C4-2B (cell line): Measurements from ENCODE around the gene NUBPL.
"Not testable (repeated sequence)": the region's sequence is repeated elsewhere in the genome, so short reads cannot be mapped to it uniquely, and the experiment has no call there.

Experiments
- H3K27ac ChIP-seq: fragments of 450-650 bp; 2 replicates; pipeline ENCODE4 v1.5.1; 2017
- ZFX ChIP-seq: fragments of 450-650 bp; IDR thresholded peaks from 2 replicates; pipeline ENCODE4 v1.6.1; 2017
- TF ChIP-seq, protein P1 (sequence below): fragments of 450-650 bp; conservative IDR thresholded peaks from 2 replicates; pipeline ENCODE4 v1.5.1; 2017; ENCODE audit warnings: mild to moderate bottlenecking

NUBPL gene

DNA sequence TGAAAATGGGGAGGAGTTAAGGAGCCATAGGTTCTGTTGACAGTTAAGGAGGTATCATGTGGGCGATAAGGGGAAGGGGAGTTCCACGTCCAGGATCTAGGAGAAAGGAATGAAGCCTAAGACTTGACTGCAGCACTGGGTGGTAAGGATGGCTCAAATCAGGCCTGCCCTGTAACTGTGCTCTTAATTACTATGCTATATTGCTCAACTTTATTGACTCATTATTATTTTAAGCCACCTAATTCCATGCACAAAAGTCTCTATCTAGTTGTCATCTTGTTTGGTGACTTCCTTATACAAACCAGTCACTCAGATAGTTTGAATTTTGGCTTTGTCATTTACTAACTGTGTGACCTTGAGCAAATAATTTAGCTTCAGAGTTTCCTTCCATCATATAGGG is 273.8 kb downstream of the NUBPL start:
- TF ChIP-seq, protein P1, sequence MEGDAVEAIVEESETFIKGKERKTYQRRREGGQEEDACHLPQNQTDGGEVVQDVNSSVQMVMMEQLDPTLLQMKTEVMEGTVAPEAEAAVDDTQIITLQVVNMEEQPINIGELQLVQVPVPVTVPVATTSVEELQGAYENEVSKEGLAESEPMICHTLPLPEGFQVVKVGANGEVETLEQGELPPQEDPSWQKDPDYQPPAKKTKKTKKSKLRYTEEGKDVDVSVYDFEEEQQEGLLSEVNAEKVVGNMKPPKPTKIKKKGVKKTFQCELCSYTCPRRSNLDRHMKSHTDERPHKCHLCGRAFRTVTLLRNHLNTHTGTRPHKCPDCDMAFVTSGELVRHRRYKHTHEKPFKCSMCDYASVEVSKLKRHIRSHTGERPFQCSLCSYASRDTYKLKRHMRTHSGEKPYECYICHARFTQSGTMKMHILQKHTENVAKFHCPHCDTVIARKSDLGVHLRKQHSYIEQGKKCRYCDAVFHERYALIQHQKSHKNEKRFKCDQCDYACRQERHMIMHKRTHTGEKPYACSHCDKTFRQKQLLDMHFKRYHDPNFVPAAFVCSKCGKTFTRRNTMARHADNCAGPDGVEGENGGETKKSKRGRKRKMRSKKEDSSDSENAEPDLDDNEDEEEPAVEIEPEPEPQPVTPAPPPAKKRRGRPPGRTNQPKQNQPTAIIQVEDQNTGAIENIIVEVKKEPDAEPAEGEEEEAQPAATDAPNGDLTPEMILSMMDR, result no peak
- TF ChIP-seq ZFX, result no peak
- H3K27ac ChIP-seq, result no peak overlapping the region

DNA sequence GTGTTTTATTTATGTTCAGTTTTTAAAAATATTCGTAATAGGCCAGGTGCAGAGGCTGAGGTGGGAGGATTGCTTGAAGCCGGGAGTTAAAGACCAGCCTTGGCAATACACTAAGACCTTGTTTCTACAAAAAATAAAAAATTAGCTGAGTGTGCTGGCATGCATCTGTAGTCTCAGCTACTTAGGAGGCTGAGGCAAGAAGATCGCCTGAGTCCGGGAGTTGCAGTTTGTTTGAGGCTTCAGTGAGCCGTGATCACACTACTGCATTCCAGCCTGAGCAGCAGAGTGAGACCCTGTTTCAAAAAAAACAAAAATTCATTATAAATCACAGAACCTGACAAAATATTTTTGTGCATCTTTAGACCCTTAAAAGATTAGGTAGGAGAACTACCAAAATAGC is 275.8 kb downstream of the NUBPL start:
- TF ChIP-seq, protein P1, result no peak
- TF ChIP-seq ZFX, result no peak
- H3K27ac ChIP-seq, result no peak overlapping the region

DNA sequence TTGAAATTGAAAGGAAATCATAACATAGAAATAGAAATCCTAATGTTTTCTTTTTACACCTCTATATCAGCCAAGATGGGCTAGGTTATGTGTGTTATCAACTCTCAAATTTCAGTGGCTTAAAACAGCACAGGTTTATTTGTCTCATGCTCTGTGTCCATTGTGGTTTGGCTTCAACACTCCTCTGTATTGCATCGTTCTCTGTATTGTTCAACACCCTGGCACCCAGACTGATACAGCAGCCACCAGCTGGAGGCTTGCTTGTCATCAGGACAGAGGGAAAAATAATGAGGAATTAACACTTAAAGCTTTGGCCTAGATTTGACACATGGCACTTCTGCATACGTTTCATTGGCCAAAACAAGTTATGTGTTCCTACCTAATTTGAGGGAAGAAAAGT is 281.7 kb downstream of the NUBPL start:
- TF ChIP-seq ZFX, result no peak
- TF ChIP-seq, protein P1, result no peak
- no peak overlapping the region for H3K27ac ChIP-seq

DNA sequence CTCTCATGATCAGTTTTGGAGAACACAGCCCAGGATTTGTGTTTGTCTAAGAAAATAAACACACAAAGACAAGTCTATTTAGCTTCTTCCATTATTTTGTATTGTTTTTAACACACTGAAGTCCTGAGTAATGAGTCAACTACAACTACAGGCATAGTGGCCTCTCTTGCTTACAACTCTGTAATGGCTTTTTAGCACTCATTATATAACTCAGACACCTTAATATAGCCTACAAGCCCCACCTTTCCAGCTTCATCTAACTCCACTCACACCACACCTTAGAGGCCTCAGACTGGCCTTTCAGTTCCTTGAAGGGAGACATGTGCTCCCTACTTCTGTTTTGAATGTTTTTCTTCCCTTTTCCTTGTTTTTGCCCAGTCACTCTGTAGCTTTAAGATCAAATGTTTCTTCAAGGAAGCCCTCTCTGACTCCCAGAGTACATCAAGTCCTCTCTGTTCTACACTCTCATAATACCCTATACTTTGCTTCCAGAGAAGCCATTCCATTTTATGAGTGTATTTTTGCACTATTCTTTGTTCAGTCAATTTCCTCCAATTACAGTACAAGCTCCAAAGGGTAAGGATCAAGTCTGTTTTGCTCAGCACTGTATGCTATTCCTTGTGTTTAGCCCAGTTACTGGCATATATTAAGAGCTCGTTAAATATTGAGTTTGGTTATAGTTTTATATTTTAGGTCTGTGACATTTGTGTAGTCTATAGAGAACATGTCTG is 282.3 kb downstream of the NUBPL start:
- H3K27ac ChIP-seq, result no peak overlapping the region
- TF ChIP-seq ZFX, result no peak
- TF ChIP-seq, protein P1, result no peak

DNA sequence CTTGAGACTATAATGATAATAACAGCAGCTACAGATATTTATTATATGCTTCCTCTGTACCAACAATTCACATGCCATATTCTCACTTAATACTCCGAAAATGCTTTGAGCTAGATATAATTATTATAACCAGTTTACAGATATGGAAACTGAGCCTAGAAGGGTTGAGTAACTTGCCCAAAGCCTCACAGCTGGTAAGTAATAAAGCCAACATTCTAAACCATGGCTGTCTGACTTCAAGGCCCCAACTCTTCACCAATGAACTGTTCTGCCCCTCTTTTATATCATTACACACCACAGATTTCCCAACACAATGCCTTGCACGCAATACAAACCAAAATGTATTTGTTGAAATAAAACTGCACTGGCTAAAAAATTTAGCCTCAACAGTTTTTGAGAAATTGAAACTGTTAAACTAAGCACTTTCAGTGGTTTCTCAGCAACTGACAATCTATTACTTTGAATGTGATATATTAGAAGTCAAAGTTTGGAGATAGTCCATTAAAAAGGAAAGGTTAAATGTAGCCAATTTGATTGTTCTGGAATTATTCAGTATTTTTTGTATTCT is 293.4 kb downstream of the NUBPL start:
- TF ChIP-seq, protein P1, result no peak
- no peak for TF ChIP-seq ZFX
- no peak overlapping the region for H3K27ac ChIP-seq

DNA sequence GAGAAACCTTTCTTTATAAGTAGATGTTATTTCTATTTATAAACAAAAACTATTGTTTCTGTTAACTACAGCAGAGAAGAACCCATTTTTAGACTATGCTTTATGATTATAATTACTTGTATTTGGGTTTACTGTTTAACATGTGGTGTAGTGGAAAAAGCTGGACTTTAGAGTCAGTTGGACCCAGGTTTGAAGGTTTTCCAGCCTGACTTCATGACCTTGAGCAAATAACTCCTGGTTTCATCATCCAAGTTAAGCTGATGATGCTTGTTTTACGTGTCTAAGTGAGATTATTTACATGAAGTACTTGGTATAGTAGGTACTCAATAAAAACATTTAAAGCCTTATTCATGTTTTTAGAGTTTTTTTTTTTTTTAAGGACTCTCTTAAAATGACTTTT is 294.1 kb downstream of the NUBPL start:
- TF ChIP-seq ZFX, result no peak
- TF ChIP-seq, protein P1, result no peak
- H3K27ac ChIP-seq, result no peak overlapping the region

DNA sequence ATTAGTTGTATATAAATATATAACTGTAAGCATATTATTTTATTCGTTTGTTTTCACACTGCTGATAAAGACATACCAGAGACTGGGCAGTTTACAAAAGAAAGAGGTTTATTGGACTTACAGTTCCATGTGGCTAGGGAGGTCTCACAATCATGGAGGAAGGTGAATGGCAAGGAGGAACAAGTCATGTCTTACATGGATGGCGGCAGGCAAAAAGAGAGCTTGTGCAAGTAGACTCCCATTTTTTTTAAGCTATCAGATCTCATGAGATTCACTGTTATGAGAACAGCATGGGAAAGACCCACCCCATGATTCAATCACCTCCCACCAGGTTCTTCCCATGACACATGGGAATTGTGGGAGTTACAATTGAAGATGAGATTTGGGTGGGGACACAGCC is 294.8 kb downstream of the NUBPL start:
- not testable (repeated sequence) for H3K27ac ChIP-seq

DNA sequence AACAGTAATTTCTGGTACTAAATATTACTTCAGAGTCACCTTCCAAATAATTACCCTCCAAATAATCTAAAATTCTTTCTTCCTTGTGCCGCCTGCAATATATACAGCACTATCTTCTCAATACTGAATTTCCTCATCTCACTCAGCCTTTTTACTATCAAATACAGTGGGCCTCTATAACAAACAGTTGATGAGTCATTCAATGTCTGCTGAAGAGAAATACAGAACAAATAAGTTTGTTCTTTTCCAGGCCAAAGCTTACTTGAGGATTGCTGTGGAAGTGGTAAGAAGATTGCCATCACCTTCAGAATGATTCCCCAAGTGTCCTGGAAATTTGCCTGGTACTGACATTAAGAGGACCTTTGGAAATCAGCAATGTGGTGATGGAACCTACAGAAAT is 297.7 kb downstream of the NUBPL start:
- H3K27ac ChIP-seq, result no peak overlapping the region
- TF ChIP-seq, protein P1, result no peak
- TF ChIP-seq ZFX, result no peak
